ENCODE results near the gene C13orf46.

GRCh38 chr13:114009590-114010400, 35.9 kb upstream of the C13orf46 start:
- TF ChIP-seq SREBF2 (IDR thresholded peaks at IDR 0.05; ENCODE audit: low read length) (no peak), TBL1XR1 (IDR thresholded peaks at IDR 0.05; ENCODE audit: low read depth, low read length) (no peak), CTCF (IDR thresholded peaks at IDR 0.05 in 2 of 3, conservative IDR thresholded peaks at IDR 0.05 in 1 of 3; ENCODE audit: control insufficient read depth in 2 of 3, extremely low read depth in 1 of 3, insufficient read depth in 1 of 3, low read depth in 3 of 3, low read length in 3 of 3) (no peak), ZNF207 (IDR thresholded peaks at IDR 0.05; ENCODE audit: borderline replicate concordance) (no peak), ZNF274 (IDR thresholded peaks at IDR 0.05; ENCODE audit: insufficient read depth, insufficient read length) (no peak), REST (IDR thresholded peaks at IDR 0.05; ENCODE audit: low read depth, low read length) (no peak), EZH2 (IDR thresholded peaks at IDR 0.05; ENCODE audit: borderline replicate concordance, control insufficient read depth, low read depth, low read length) (no peak), SREBF1 (IDR thresholded peaks at IDR 0.05; ENCODE audit: low read length) (no peak), ZBTB11 (CRISPR knock-in tag; IDR thresholded peaks at IDR 0.05) (no peak), POLR2AphosphoS2 (IDR thresholded peaks at IDR 0.05; ENCODE audit: low read depth, low read length) (no peak), CBFB (IDR thresholded peaks at IDR 0.05; ENCODE audit: low read depth) (no peak), MYC (IDR thresholded peaks at IDR 0.05; ENCODE audit: insufficient read depth, insufficient read length, insufficient replicate concordance, low read length, severe bottlenecking) (no peak), PAX5 (IDR thresholded peaks at IDR 0.05; ENCODE audit: borderline replicate concordance, low read depth, low read length) (no peak), ZBED1 (IDR thresholded peaks at IDR 0.05; ENCODE audit: borderline replicate concordance) (no peak)
